IPS-NIHi11 (cell line): ENCODE data around the gene CDH2.
"Not testable (repeated sequence)": the region's sequence is repeated elsewhere in the genome, so short reads cannot be mapped to it uniquely, and the experiment has no call there.

Experiments
- DNase-seq: peaks from one replicate; pipeline ENCODE4 v3.0.0; 2012; ENCODE audit warnings: mixed read lengths, low spot score

CDH2 gene

DNA sequence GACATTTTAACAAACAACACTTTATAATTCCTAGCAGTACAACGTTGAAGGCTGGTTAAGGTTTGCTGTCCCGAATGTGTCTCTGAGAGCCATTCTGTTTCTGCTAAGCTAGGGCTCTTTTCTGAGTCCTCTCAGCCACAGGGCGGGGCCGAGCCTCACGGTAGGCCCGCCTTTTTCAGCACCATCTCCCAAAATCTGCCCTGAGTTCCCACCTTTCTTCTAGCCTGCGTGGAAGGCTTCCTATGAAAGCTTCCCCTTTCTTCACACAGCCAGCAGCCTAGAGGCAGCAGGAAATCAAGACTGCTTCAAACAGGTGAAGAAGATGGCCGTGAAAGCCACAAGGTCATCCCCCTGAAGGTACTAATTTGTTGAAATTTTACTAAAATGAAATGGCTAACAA, 255.5 kb downstream of the CDH2 start:
- DNase-seq = peak; percentile 14

DNA sequence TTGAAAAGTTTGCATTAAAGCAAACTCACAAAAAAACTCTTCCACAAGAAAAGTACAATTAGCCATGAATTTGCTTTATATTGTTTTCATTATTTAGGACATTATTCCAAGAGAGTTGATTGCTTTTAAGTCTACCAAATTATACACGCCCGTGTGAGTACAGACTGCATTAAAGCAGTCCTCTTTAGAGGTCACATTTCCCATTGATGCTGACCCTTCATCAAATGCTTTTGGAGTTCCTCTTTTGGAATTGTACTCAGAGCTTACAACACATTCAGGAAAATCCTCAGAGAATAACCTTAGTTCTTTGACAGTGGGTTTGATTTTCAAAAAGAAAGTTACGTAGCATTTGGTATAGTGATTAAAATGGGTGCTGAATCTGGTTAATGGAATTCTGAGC, 256.1 kb downstream of the CDH2 start:
- DNase-seq = no peak

DNA sequence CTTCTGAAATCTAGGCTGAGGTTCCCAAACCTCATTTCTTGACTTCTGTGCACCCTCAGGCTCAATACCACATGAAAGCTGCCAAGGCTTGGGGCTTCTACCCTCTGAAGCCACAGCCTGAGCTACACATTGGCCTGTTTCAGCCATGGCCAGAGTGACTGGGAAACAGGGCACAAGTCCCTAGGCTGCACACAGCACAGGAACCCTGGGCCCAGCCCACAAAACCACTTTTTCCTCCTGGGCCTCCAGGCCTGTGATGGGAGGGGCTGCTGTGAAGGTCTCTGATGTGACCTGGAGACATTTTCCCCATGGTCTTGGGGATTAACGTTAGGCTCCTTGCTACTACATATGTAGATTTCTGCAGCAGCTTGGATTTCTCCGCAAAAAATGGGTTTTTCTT, 270.7 kb downstream of the CDH2 start:
- not testable (repeated sequence) for DNase-seq

DNA sequence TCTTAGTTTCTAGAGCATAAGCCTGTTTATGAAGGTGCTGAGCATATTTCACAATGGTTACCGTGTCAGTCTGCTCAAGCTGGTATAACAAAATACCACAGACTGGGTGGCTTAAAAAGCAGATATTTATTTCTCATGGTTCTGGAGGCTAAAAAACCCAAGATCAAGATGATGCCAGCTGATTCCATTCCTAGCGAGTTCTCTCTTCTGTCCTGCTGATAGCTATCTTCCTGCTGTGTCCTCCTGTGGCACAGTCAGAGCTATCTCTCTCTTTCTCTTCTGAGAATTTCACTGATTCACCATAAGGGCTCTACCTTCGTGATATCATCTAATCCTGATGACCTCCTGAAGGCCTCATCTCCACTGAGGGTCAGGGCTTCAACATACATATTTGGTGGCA, 273.0 kb downstream of the CDH2 start:
- no peak for DNase-seq

DNA sequence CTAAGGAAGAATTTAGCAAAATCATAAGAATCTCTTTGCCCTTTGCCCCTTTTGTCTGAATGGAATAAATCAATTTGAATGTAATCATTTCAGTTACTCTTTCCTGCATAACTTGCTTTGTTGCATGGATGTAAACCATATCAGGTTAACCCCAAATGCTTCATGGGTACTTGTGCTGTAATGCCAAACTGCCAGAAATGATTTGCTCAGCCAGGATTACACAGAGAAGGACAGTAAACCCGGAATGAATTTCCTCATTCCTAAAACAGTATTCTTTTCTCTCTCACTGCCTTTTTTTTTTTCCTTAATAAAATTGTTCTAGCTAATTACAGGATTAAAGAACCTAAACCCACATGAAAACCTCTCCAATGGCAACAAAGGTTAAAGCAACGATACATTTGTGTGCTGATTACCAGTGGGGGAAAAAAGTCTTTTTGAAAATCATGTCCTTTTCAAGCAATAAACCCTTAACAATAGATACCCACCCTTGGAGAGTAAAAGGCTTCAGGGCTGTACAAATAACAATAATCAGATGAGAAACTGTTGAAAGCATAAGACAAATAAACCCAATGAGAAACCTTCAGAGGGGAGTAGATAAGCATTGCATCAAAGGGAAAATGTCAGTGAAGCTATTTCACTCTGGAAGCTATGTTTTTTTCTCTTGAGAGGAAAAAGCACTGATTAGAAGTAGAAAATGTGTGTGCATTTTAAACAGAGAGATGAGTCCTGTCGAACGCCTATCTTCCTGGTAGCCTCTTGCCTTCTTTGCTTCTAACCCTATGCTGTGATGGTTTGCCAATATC, 275.3 kb downstream of the CDH2 start:
- no peak for DNase-seq
